ENCODE results near the gene ACACA.

Gene ACACA

GRCh38 chr17:37432671-37433070, 26.0 kb upstream of the ACACA start:
- no peak for DNase-seq (ENCODE audit: low read depth)
- H3K4me3 ChIP-seq (ENCODE audit: low read length) = no peak overlapping the region
- TF ChIP-seq CTCF (conservative IDR thresholded peaks at IDR 0.05; ENCODE audit: low read depth, low read length) = no peak

GRCh38 chr17:37430051-37430627, 23.5 kb upstream of the ACACA start:
- no peak for TF ChIP-seq CTCF (conservative IDR thresholded peaks at IDR 0.05; ENCODE audit: low read depth, low read length)
- DNase-seq (ENCODE audit: low read depth) = no peak
- H3K4me3 ChIP-seq (ENCODE audit: low read length) = no peak overlapping the region

- no peak for TF ChIP-seq CTCF (conservative IDR thresholded peaks at IDR 0.05; ENCODE audit: low read depth, low read length)
- H3K4me3 ChIP-seq (ENCODE audit: low read length) = no peak overlapping the region
- DNase-seq (ENCODE audit: low read depth) = no peak
Observed at GRCh38 chr17:37429453-37429852, 22.8 kb upstream of the ACACA start.

GRCh38 chr17:37429039-37429438, 22.4 kb upstream of the ACACA start:
- H3K4me3 ChIP-seq (ENCODE audit: low read length) = no peak overlapping the region
- no peak for DNase-seq (ENCODE audit: low read depth)
- TF ChIP-seq CTCF (conservative IDR thresholded peaks at IDR 0.05; ENCODE audit: low read depth, low read length) = no peak

- no peak for DNase-seq (ENCODE audit: low read depth)
- H3K4me3 ChIP-seq (ENCODE audit: low read length) = no peak overlapping the region
- TF ChIP-seq CTCF (conservative IDR thresholded peaks at IDR 0.05; ENCODE audit: low read depth, low read length) = no peak
Observed at GRCh38 chr17:37425268-37425667, 18.6 kb upstream of the ACACA start.

- no peak for TF ChIP-seq CTCF (conservative IDR thresholded peaks at IDR 0.05; ENCODE audit: low read depth, low read length)
- no peak overlapping the region for H3K4me3 ChIP-seq (ENCODE audit: low read length)
- DNase-seq (ENCODE audit: low read depth) = no peak
Observed at GRCh38 chr17:37422971-37423625, 16.5 kb upstream of the ACACA start.

- no peak for DNase-seq (ENCODE audit: low read depth)
- TF ChIP-seq CTCF (conservative IDR thresholded peaks at IDR 0.05; ENCODE audit: low read depth, low read length) = no peak
- H3K4me3 ChIP-seq (ENCODE audit: low read length) = no peak overlapping the region
Observed at GRCh38 chr17:37417852-37418251, 11.2 kb upstream of the ACACA start.

All from retinal pigment epithelial cell (primary cell).